Tibial nerve (tissue), 4 donors: ENCODE measurements around the gene ARSB. TPM values are rescaled to one million over a fixed set of nuclear protein-coding genes. Genes with fewer than 3 reads are reported as not detected.
A peak's percentile ranks its signal among the peaks of the same experiment; 100 is the strongest.

Experiments
- DNase-seq, 2 donors: peaks; one replicate each; pipeline ENCODE4 v3.0.0-alpha.2; 2019; ENCODE audit warnings: low spot score in 2 of 2
- H3K27ac ChIP-seq, 4 donors: fragments of 200-600 bp; sonication (generic) in 3 of 4; one replicate each; pipeline ENCODE4 v1.5.1; 2017 to 2019; ENCODE audit warnings: mild to moderate bottlenecking in 1 of 4
- H3K27me3 ChIP-seq, 2 donors: fragments of 200-600 bp; sonication (generic) in 1 of 2; one replicate each; pipeline versions ENCODE4 v1.5.1 to v1.6.0; 2017 to 2019
- H3K36me3 ChIP-seq, 3 donors: fragments of 200-600 bp; sonication (generic); one replicate each; pipeline ENCODE4 v1.5.1; 2018 to 2019
- H3K4me1 ChIP-seq, 4 donors: fragments of 200-600 bp; sonication (generic) in 3 of 4; one replicate each; pipeline ENCODE4 v1.5.1; 2017 to 2019
- H3K4me3 ChIP-seq, 4 donors: fragments of 200-600 bp; sonication (generic) in 3 of 4; one replicate each; pipeline ENCODE4 v1.5.1; 2017 to 2019; ENCODE audit warnings: mild to moderate bottlenecking in 1 of 4, moderate library complexity in 1 of 4
- H3K9me3 ChIP-seq, 4 donors: fragments of 200-600 bp; sonication (generic) in 3 of 4; one replicate each; pipeline ENCODE4 v1.5.1; 2017 to 2019
- EP300 ChIP-seq, 2 donors: sonication (generic); formaldehyde crosslinking; IDR thresholded peaks; one replicate each; pipeline ENCODE4 v1.6.1; 2017; ENCODE audit warnings: antibody characterized with exemption in 2 of 2, mild to moderate bottlenecking in 1 of 2
- POLR2A ChIP-seq, 2 donors: fragments of 450-650 bp; IDR thresholded peaks; one replicate each; pipeline ENCODE4 v1.6.1; 2017; ENCODE audit warnings: antibody characterized with exemption in 2 of 2, mild to moderate bottlenecking in 2 of 2, moderate library complexity in 2 of 2
- WGBS, 2 donors: methylation state at CpG; one replicate each; pipeline ENCODE4 v1.1.5; 2018; 5-methylcytosine and 5-hydroxymethylcytosine counted together
- total RNA-seq, 4 donors: library from RNA; depleted of rRNA; stranded (reverse); fragments of >200 nt; gene quantifications; one replicate each; pipeline ENCODE4 v1.1.0, GENCODE V29; 2016
- TF ChIP-seq, protein P1 (sequence below), 5 experiments: fragments of 200-600 bp in 3 of 5; fragments of 450-650 bp in 2 of 5; sonication (generic) in 3 of 5; IDR thresholded peaks; one replicate each; pipeline ENCODE4 v1.5.1; 2016 to 2019; ENCODE audit warnings: antibody characterized with exemption in 5 of 5, mild to moderate bottlenecking in 3 of 5, moderate library complexity in 2 of 5

ARSB gene
- total RNA-seq, 4 donors from 2014 or later: 8.3 to 19.8 (median 15.5) TPM

DNA sequence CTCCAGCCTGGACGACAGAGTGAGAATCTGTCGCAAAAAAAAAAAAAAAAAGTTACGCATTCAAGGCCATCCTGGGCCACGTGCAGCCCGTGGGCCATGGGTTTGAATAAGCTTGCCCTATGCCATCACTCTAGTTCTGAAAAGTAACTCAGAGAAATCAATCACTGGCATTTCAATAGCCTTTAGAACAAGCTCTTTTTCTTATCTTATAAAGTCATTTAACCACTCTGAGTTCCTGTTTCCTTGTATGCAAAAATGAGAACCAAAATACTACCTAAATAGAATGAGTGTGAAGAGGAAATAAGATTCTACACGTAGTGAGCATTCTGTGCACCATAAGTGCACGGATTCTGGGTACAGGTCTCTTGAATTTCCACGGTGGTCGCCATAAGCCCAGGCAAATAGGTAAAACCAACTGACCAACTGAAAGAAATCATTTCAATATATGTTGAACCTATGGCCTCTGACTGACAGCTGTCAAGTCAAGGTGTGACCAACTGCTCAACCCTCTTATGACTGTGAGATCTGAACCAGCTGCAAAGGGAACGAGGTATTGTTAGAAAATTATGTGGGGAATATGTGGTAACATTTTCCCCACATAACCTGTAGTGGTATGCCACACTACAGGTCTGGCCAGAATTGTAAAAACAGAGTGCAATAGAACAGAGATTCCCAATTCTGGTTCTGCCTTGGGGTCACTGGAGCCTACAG, 192.6 kb downstream of the ARSB start:
- 82 to 85% methylated on average over 10 of the region's 10 CpGs for WGBS, 2 donors
- TF ChIP-seq POLR2A (IDR thresholded peaks at IDR 0.05) (no peak), EP300 (IDR thresholded peaks at IDR 0.05) (no peak)
- TF ChIP-seq, protein P1, sequence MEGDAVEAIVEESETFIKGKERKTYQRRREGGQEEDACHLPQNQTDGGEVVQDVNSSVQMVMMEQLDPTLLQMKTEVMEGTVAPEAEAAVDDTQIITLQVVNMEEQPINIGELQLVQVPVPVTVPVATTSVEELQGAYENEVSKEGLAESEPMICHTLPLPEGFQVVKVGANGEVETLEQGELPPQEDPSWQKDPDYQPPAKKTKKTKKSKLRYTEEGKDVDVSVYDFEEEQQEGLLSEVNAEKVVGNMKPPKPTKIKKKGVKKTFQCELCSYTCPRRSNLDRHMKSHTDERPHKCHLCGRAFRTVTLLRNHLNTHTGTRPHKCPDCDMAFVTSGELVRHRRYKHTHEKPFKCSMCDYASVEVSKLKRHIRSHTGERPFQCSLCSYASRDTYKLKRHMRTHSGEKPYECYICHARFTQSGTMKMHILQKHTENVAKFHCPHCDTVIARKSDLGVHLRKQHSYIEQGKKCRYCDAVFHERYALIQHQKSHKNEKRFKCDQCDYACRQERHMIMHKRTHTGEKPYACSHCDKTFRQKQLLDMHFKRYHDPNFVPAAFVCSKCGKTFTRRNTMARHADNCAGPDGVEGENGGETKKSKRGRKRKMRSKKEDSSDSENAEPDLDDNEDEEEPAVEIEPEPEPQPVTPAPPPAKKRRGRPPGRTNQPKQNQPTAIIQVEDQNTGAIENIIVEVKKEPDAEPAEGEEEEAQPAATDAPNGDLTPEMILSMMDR (IDR thresholded peaks at IDR 0.05): no peak
- no peak for DNase-seq
- no peaks in the 10 kb centered on the region for H3K27me3 ChIP-seq
- H3K4me1 ChIP-seq: peaks cover 0 to under 1% (median 0%) of the 10 kb centered on the region in 4 donors
- H3K9me3 ChIP-seq: no peaks in the 10 kb centered on the region
- no peak overlapping the region for H3K27ac ChIP-seq
- H3K36me3 ChIP-seq: no peaks in the 10 kb centered on the region
- H3K4me3 ChIP-seq: no peak overlapping the region

DNA sequence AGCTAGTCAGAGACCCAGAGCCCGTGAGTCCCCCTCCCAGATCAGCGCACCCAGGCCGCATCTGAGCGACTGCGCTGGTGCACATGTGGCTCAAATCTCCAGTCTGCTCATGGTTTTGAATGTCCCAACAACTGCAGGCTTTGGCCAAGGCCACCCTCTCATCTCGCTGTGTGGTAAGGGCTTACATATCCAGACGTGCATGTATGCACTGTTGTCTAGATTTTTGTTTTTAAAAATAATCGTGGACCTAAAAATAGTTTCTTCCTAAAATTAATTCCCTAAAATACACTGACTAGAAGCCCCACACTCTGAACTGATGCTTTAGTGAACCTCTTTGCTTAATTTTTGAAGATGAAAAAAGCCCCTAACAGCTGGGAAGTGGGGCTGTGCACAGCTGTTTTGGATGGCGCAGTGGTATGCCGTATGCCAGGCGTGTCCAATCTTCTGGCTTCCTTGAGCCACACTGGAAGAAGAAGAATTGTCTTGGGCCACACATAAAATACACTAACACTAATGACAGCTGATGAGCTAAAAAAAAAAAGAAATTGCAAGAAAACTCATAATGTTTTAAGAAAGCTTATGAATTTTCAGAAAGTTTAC, 193.5 kb downstream of the ARSB start:
- no peak overlapping the region for H3K4me3 ChIP-seq
- TF ChIP-seq, protein P1 (IDR thresholded peaks at IDR 0.05): no peak
- no peak for TF ChIP-seq POLR2A (IDR thresholded peaks at IDR 0.05)
- no peak for DNase-seq
- H3K9me3 ChIP-seq: no peaks in the 10 kb centered on the region
- H3K27ac ChIP-seq: no peak overlapping the region
- WGBS, 2 donors: 93 to 95% methylated on average over 11 of the region's 11 CpGs
- peaks cover 0 to 4% (median 0%) of the 10 kb centered on the region in 4 donors for H3K4me1 ChIP-seq
- H3K36me3 ChIP-seq: no peaks in the 10 kb centered on the region
- no peaks in the 10 kb centered on the region for H3K27me3 ChIP-seq

DNA sequence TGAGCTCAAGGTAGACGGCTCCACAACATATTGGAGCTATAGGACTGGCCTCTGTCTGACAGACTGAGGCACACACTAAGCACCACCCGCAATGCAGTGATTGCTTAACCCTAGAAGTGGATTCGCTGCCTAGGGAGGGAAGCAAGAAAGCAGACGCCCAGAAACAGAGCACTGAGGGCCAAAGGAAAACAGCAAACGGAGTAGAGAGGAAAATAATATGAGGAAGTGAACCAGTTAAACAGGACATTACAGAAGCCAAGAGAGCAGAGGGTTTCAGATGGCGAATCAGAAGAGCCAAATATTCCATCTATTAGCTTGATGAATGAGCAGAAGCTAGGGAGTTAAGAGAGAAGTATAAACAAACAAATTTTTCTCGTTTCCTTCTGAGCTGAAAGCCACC, 197.3 kb downstream of the ARSB start:
- 55 to 58% methylated on average over 7 of the region's 7 CpGs for WGBS, 2 donors
- TF ChIP-seq EP300 (IDR thresholded peaks at IDR 0.05): no peak
- TF ChIP-seq POLR2A (IDR thresholded peaks at IDR 0.05): no peak
- TF ChIP-seq, protein P1 (IDR thresholded peaks at IDR 0.05): no peak
- H3K27ac ChIP-seq: peak overlapping the region in 1 of 4 donors; percentile 18

DNA sequence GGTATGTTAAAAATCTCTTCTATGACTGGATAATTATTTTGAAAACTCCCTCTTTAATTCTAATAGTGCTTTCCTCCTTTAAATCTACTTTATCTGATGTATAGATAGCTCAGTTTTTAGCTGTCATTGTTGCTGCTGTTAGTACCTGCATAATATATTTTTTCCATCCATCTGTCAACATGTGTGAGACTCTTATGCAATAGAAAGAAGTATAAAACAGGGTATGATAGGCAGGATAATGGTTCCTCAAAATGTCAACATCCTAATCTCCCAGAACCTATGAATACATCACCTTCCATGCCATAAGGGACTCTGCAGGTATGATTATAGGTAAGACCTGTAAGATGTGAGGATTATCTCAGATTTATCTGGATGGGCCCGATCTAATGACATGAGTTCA, 199.7 kb downstream of the ARSB start:
- WGBS, 2 donors: 97 to 100% methylated on average over 1 of the region's 1 CpG
- no peaks in the 10 kb centered on the region for H3K27me3 ChIP-seq

More for the DNA sequence above, 197.3 kb downstream of the ARSB start:
- peaks cover 0 to 4% (median 0%) of the 10 kb centered on the region in 4 donors for H3K4me1 ChIP-seq
- peaks cover 0 to 6% (median 0%) of the 10 kb centered on the region in 4 donors for H3K9me3 ChIP-seq
- DNase-seq: peak in 1 of 2 donors; percentile 19
- no peak overlapping the region for H3K4me3 ChIP-seq
- H3K36me3 ChIP-seq: no peaks in the 10 kb centered on the region
- no peaks in the 10 kb centered on the region for H3K27me3 ChIP-seq

More for the DNA sequence above, 199.7 kb downstream of the ARSB start:
- Histone ChIP-seq H3K4me3 (no peak overlapping the region), H3K27ac (no peak overlapping the region), H3K36me3 (peaks cover 0 to 12% (median 0%) of the 10 kb centered on the region in 3 donors), H3K9me3 (peaks cover 0 to 6% (median 0%) of the 10 kb centered on the region in 4 donors), H3K4me1 (peaks cover 0 to 4% (median 0%) of the 10 kb centered on the region in 4 donors)
- DNase-seq: no peak
- TF ChIP-seq POLR2A (IDR thresholded peaks at IDR 0.05) (no peak), EP300 (IDR thresholded peaks at IDR 0.05) (no peak)
- TF ChIP-seq, protein P1 (IDR thresholded peaks at IDR 0.05): no peak
